Thyroid gland (tissue), 4 donors: ENCODE data around the gene SFXN5. TPM values are rescaled to one million over a fixed set of nuclear protein-coding genes. Genes with fewer than 3 reads are reported as not detected.

Source experiments
- DNase-seq, 2 donors: peaks; one replicate each; pipeline ENCODE4 v3.0.0-alpha.2; 2019
- H3K27ac ChIP-seq, 3 donors: fragments of 200-600 bp; sonication (generic); 1 replicate in 2 of 3; 2 replicates in 1 of 3; pipeline ENCODE4 v1.5.1; 2016 to 2019; ENCODE audit warnings: mild to moderate bottlenecking in 1 of 3, moderate library complexity in 1 of 3
- H3K27me3 ChIP-seq: fragments of 200-600 bp; sonication (generic); one replicate; pipeline ENCODE4 v1.5.1; 2019
- H3K36me3 ChIP-seq, 2 donors: fragments of 200-600 bp; sonication (generic); one replicate each; pipeline ENCODE4 v1.5.1; 2016 to 2019
- H3K4me1 ChIP-seq, 2 donors: fragments of 200-600 bp; sonication (generic); one replicate each; pipeline ENCODE4 v1.5.1; 2017 to 2019
- H3K4me3 ChIP-seq, 3 donors: fragments of 200-600 bp; sonication (generic); replicated peaks in 1 of 3; 1 replicate in 2 of 3; 2 replicates in 1 of 3; pipeline ENCODE4 v1.5.1; 2016; ENCODE audit warnings: mild to moderate bottlenecking in 1 of 3
- H3K9me3 ChIP-seq: fragments of 200-600 bp; sonication (generic); one replicate; pipeline ENCODE4 v1.5.1; 2017
- CTCF ChIP-seq, 6 experiments: fragments of 200-600 bp in 3 of 6; fragments of 450-650 bp in 3 of 6; sonication (generic) in 3 of 6; IDR thresholded peaks; one replicate each; pipeline ENCODE4 v1.5.1; 2016 to 2019; ENCODE audit warnings: antibody characterized with exemption in 6 of 6, mild to moderate bottlenecking in 2 of 6, inconsistent platforms in 1 of 6, moderate library complexity in 1 of 6
- POLR2A ChIP-seq, 2 donors: fragments of 450-650 bp; IDR thresholded peaks; one replicate each; pipeline ENCODE4 v1.6.1; 2017; ENCODE audit warnings: antibody characterized with exemption in 2 of 2, mild to moderate bottlenecking in 2 of 2, moderate library complexity in 1 of 2
- WGBS, 2 donors: methylation state at CpG; one replicate each; pipeline ENCODE4 v1.1.5; 2017; 5-methylcytosine and 5-hydroxymethylcytosine counted together
- intact Hi-C: fragments of 100-400 bp; cut with DNase I; formaldehyde crosslinking; loops from one replicate; pipeline ENCODE4 v1.15.1; 2023
- total RNA-seq, 4 donors: library from RNA; depleted of rRNA; stranded (reverse); fragments of >200 nt; gene quantifications; one replicate each; pipeline ENCODE4 v1.2.3, GENCODE V29; 2016

SFXN5 gene
- total RNA-seq, 4 donors from 2014 or later = 10.3 to 17.2 (median 16.5) TPM

DNA sequence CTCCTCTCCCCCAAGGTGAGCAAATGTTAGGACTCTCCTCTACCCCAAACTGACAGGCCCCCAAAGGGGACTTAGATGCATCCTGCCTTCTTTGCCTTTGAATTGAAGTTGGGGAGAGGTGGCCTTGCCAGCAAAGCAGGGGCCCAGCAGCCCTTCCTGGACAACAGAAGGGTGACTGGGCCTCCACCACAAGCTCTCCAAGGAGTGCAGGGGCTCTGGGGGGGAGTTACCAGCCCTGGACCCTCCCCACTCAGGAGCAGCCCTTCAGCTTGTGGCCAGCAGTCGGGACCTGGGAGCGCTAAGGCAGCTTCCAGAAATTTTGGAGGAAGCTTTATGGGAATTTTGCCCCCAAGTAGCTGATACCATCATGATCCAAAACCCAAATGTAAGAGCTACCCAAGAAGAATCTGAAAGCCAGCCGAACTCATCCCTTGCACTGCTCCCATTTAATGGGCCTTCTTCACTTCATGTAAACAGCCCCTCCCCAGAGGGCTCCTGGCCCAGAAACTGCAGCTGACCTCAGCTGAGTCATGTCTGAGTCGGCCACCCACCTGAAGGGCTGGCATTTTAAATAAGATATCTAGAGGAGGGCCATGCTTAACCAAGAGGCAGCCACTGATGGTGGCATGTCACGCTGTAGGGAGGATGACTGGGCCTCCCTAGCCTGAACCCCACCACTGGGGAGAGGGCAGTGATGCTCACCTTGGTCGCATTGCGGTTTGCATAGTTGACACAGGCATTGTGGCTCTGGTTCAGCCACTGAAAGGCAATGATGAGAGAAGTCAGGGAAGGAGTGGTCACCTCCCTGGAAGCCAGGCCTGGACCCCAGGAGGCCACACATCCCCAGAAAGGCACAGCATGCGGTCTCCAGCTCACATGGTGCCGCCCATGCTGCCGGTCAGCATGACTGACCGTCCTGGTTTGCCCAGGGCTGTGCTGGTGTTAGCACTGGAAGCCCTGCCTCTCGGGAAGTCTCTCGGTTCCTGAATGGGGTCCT, 71.5 kb downstream of the SFXN5 start:
- H3K4me3 ChIP-seq = no peak overlapping the region
- H3K9me3 ChIP-seq = no peaks in the 10 kb centered on the region
- H3K27me3 ChIP-seq = no peaks in the 10 kb centered on the region
- WGBS, 2 donors = 93 to 97% methylated on average over 9 of the region's 13 CpGs
- TF ChIP-seq POLR2A (IDR thresholded peaks at IDR 0.05) (no peak), CTCF (IDR thresholded peaks at IDR 0.05) (no peak)
- no peaks in the 10 kb centered on the region for H3K4me1 ChIP-seq
- no peak overlapping the region for H3K27ac ChIP-seq
- DNase-seq = no peak
- intact Hi-C loops = no loop called here
- no peaks in the 10 kb centered on the region for H3K36me3 ChIP-seq

GRCh38 chr2:72998724-72999123, 72.8 kb downstream of the SFXN5 start:
- no peaks in the 10 kb centered on the region for H3K36me3 ChIP-seq
- no peaks in the 10 kb centered on the region for H3K4me1 ChIP-seq
- H3K27ac ChIP-seq = no peak overlapping the region
- intact Hi-C loops = no loop called here
- no peaks in the 10 kb centered on the region for H3K27me3 ChIP-seq
- DNase-seq = no peak
- no peaks in the 10 kb centered on the region for H3K9me3 ChIP-seq
- WGBS, 2 donors = 96 to 98% methylated on average over 4 of the region's 4 CpGs
- no peak overlapping the region for H3K4me3 ChIP-seq
- no peak for TF ChIP-seq POLR2A (IDR thresholded peaks at IDR 0.05)

DNA sequence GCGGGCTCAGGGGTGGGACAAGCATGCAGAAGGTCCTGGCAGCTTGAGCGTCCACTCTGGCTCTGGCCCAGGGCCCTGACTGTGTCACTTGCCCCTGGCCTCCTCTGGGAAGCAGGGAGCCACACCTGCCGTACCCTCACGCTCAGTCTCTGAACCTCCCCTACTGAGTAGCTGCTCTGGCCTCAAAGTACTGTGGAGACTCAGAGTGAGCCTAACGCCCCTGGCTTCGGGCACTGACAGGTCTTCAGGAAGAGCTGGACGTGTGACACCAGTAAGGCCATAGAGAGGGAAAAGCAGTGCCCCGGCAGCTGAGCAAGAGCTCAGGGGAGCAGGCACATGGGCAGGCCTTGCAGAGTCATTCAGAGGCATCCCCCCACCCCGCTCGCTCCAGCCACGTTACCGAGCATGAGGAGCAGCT, 73.3 kb downstream of the SFXN5 start:
- H3K27me3 ChIP-seq = no peaks in the 10 kb centered on the region
- no peaks in the 10 kb centered on the region for H3K36me3 ChIP-seq
- no peak overlapping the region for H3K27ac ChIP-seq
- intact Hi-C loops = no loop called here
- H3K4me3 ChIP-seq = no peak overlapping the region
- 96 to 97% methylated on average over 6 to 11 of the region's 12 CpGs for WGBS, 2 donors
- no peak for DNase-seq
- no peaks in the 10 kb centered on the region for H3K4me1 ChIP-seq
- no peak for TF ChIP-seq POLR2A (IDR thresholded peaks at IDR 0.05)
- TF ChIP-seq CTCF (IDR thresholded peaks at IDR 0.05) = no peak
- no peaks in the 10 kb centered on the region for H3K9me3 ChIP-seq

GRCh38 chr2:72996117-72996502, 75.4 kb downstream of the SFXN5 start:
- no peak overlapping the region for H3K27ac ChIP-seq
- 92 to 96% methylated on average over 7 of the region's 7 CpGs for WGBS, 2 donors
- intact Hi-C loops = no loop called here
- TF ChIP-seq CTCF (IDR thresholded peaks at IDR 0.05) (no peak), POLR2A (IDR thresholded peaks at IDR 0.05) (no peak)
- no peaks in the 10 kb centered on the region for H3K27me3 ChIP-seq
- no peak overlapping the region for H3K4me3 ChIP-seq
- DNase-seq = no peak
- H3K36me3 ChIP-seq = no peaks in the 10 kb centered on the region
- H3K4me1 ChIP-seq = no peaks in the 10 kb centered on the region
- H3K9me3 ChIP-seq = no peaks in the 10 kb centered on the region

- intact Hi-C loops = no loop called here
- Histone ChIP-seq H3K36me3 (no peaks in the 10 kb centered on the region), H3K4me3 (no peak overlapping the region), H3K9me3 (no peaks in the 10 kb centered on the region), H3K27ac (no peak overlapping the region), H3K27me3 (no peaks in the 10 kb centered on the region), H3K4me1 (no peaks in the 10 kb centered on the region)
- WGBS, 2 donors = 80 to 88% methylated on average over 14 to 15 of the region's 15 CpGs
- no peak for DNase-seq
- TF ChIP-seq CTCF (IDR thresholded peaks at IDR 0.05) (no peak), POLR2A (IDR thresholded peaks at IDR 0.05) (no peak)
Measured at GRCh38 chr2:72995430-72996116, 75.9 kb downstream of the SFXN5 start.
